Mucosa of descending colon (tissue), 3 donors: ENCODE results near the gene CD72. TPM values are rescaled to one million over a fixed set of nuclear protein-coding genes. Genes with fewer than 3 reads are reported as not detected.
A peak's percentile ranks its signal among the peaks of the same experiment; 100 is the strongest.

Source experiments
- ATAC-seq: fragments of 200-7000 bp; cut with Tn5 transposase; one replicate; pipeline ENCODE4 v1.9.1; 2020; ENCODE audit warnings: mild to moderate bottlenecking, moderate library complexity
- DNase-seq, 3 donors: peaks; one replicate each; pipeline ENCODE4 v3.0.0-alpha.2; 2020
- H3K36me3 ChIP-seq: fragments of 200-600 bp; one replicate; pipeline ENCODE4 v1.8.0; 2021; ENCODE audit warnings: low read depth, mild to moderate bottlenecking
- H3K4me1 ChIP-seq: fragments of 200-600 bp; one replicate; pipeline ENCODE4 v1.8.0; 2021; ENCODE audit warnings: low read depth, mild to moderate bottlenecking
- H3K4me3 ChIP-seq: fragments of 200-600 bp; one replicate; pipeline ENCODE4 v1.8.0; 2021; ENCODE audit warnings: mild to moderate bottlenecking
- H3K9me3 ChIP-seq: fragments of 200-600 bp; one replicate; pipeline ENCODE4 v1.8.0; 2021; ENCODE audit warnings: mild to moderate bottlenecking
- intact Hi-C, 2 donors: fragments of 100-400 bp; cut with DNase I in 1 of 2; cut with micrococcal nuclease in 1 of 2; formaldehyde crosslinking; loops; one replicate each; pipeline versions ENCODE4 v1.11.0 to v1.11.1; 2022; cut with DNase I, micrococcal nuclease
- total RNA-seq, 3 donors: library from RNA; stranded (reverse); fragmentation: NEBNext Ultra II Directional in 2 of 3; extraction: Animal tissue kit (Norgen Biotek cat#: 25700) in 2 of 3; gene quantifications; one replicate each; pipeline versions ENCODE4 v1.2.1 to v1.2.4, GENCODE V29; 2021 to 2023
- TF ChIP-seq, protein P1 (sequence below): fragments of 200-600 bp; IDR thresholded peaks from one replicate; pipeline ENCODE4 v1.8.0; 2022; ENCODE audit warnings: antibody characterized with exemption, mild to moderate bottlenecking
- donor health status: DM: no; HTN: no; CAD: no; lungs with moderate emphysema.
- donor health status: DM: no; HTN: no; CAD: no.
- donor health status: DM: no; HTN: yes; CAD: no.

Gene CD72
- total RNA-seq, 3 donors from 2014 or later = 1.6 to 3.0 (median 1.6) TPM

DNA sequence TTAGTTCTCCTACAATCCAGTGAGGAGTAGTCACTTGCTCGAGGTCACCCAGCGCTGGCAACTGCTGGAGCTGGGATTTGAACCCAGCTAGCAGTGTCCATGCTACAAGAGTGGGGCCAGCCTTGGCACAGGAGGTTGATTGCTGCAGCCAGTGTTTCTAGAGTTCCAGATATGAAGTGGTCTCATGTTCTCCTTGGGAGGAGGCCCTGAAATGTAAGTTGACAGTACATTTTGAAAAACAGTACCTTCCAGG, 40.7 kb upstream of the CD72 start:
- ATAC-seq (peak; percentile 3), DNase-seq (peak in 1 of 3 donors; percentile 66)
- Histone ChIP-seq H3K4me3 (peak overlapping the region; percentile 73), H3K4me1 (peaks cover 52% of the 10 kb centered on the region), H3K36me3 (peaks cover 5% of the 10 kb centered on the region), H3K9me3 (no peaks in the 10 kb centered on the region)
- TF ChIP-seq, protein P1, sequence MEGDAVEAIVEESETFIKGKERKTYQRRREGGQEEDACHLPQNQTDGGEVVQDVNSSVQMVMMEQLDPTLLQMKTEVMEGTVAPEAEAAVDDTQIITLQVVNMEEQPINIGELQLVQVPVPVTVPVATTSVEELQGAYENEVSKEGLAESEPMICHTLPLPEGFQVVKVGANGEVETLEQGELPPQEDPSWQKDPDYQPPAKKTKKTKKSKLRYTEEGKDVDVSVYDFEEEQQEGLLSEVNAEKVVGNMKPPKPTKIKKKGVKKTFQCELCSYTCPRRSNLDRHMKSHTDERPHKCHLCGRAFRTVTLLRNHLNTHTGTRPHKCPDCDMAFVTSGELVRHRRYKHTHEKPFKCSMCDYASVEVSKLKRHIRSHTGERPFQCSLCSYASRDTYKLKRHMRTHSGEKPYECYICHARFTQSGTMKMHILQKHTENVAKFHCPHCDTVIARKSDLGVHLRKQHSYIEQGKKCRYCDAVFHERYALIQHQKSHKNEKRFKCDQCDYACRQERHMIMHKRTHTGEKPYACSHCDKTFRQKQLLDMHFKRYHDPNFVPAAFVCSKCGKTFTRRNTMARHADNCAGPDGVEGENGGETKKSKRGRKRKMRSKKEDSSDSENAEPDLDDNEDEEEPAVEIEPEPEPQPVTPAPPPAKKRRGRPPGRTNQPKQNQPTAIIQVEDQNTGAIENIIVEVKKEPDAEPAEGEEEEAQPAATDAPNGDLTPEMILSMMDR = no peak
- intact Hi-C loops = loop anchor here in 1 of 2 donors (5.0 kb wide), 1 partner anchor 73 kb away; the partner anchor contains the start of genes CREB3 and TLN1

GRCh38 chr9:35658137-35658967, 40.1 kb upstream of the CD72 start, which contains the start of gene CCDC107:
TSS of gene CCDC107 (plus strand) at chr9:35658292. CDS start at chr9:35658380, 88 bp downstream.
- ATAC-seq (peak; percentile 86), DNase-seq (peak; percentile 89 to 91 (median 89))
- TF ChIP-seq, protein P1 = peak; percentile 52
- Histone ChIP-seq H3K4me3 (peak within 1 kb of the TSS; percentile 73), H3K9me3 (no peaks in the 10 kb centered on the region), H3K36me3 (peaks cover 5% of the 10 kb centered on the region), H3K4me1 (peaks cover 52% of the 10 kb centered on the region)
- intact Hi-C loops = loop anchor here in 1 of 2 donors (5.0 kb wide), 1 partner anchor 74 kb away; the partner anchor contains the start of genes CREB3 and TLN1

DNA sequence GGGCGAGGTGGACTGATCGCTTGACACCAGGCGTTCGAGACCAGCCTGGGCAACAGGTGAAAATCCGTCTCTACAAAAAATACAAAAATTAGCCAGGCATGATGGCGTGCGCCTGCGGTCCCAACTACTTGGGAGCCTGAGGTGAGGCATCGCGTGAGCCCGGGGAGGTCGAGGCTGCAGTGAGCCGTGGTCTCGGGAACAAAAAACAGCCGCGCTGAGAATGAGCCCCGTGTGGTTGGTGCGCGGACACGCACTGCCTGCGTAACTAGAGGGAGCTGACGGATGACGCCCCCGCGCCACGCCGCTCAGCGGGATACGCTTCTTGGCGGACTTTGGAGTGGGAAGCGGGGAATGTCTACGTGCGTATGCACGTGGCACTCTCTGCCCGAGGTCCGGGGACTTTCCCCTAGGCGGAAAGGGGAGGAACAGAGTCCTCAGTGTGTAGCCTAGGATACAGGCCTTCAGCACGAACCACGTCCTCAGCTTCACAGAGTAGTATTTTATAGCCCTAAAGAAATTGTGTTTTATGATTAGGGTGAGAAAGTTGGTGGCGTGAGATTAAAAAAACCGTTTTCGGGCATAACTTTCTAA, 39.4 kb upstream of the CD72 start, which contains the start of gene RMRP:
TSS of gene RMRP (minus strand) at position 474 of the 591 bp plus-strand sequence.
- peak; percentile 89 for ATAC-seq
- Histone ChIP-seq H3K4me3 (peak within 1 kb of the TSS; percentile 73), H3K36me3 (peaks cover 5% of the 10 kb centered on the region), H3K9me3 (no peaks in the 10 kb centered on the region), H3K4me1 (peaks cover 59% of the 10 kb centered on the region)
- intact Hi-C loops = loop anchor here in 1 of 2 donors (5.0 kb wide), 1 partner anchor 75 kb away; the partner anchor contains the start of genes CREB3 and TLN1
- TF ChIP-seq, protein P1 = peak; percentile 31
- peak; percentile 95 to 98 (median 95) for DNase-seq

GRCh38 chr9:35656831-35657545, 38.8 kb upstream of the CD72 start:
- no peak for ATAC-seq
- TF ChIP-seq, protein P1 = no peak
- Histone ChIP-seq H3K4me3 (no peak overlapping the region), H3K36me3 (peaks cover 5% of the 10 kb centered on the region), H3K9me3 (no peaks in the 10 kb centered on the region), H3K4me1 (peaks cover 59% of the 10 kb centered on the region)
- intact Hi-C loops = loop anchor here in 1 of 2 donors (5.0 kb wide), 1 partner anchor 75 kb away; the partner anchor contains the start of genes CREB3 and TLN1
- no peak for DNase-seq

DNA sequence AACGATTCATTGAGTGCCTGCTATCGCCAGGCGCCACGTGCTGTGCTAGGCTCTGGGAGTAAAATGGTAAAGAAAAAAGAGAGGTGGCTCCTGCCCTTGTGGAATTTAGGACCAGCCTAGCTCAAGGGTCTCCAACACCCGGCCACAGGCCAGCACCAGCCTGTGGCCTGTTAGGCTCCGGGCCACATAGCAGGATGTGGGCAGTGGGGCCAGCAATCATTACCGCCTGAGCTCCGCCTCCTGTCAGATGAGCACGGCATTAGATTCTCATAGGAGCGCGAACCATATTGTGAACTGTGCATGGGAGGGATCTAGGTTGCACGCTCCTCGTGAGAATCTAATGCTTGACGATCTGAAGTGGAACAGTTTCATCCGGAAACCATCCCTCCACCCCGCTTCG, 38.1 kb upstream of the CD72 start:
- H3K4me1 ChIP-seq = peaks cover 57% of the 10 kb centered on the region
- ATAC-seq = no peak
- H3K36me3 ChIP-seq = peaks cover 5% of the 10 kb centered on the region
- no peak for DNase-seq
- intact Hi-C loops = loop anchor here in 1 of 2 donors (5.0 kb wide), 1 partner anchor 76 kb away; the partner anchor contains the start of genes CREB3 and TLN1
- H3K4me3 ChIP-seq = no peak overlapping the region
- H3K9me3 ChIP-seq = no peaks in the 10 kb centered on the region
- TF ChIP-seq, protein P1 = no peak
